Activated CD4-positive, alpha-beta T cell treated with anti-CD3 and anti-CD28 coated beads for 48 hours (primary cell): ENCODE measurements around the gene FABP7.

ENCODE experiments used
- DNase-seq: peaks from one replicate; pipeline ENCODE4 v3.0.0-alpha.2; 2020

Gene FABP7

GRCh38 chr6:122799140-122799745, 19.7 kb downstream of the FABP7 start:
- no peak for DNase-seq

GRCh38 chr6:122799916-122800686, 20.6 kb downstream of the FABP7 start:
- no peak for DNase-seq

- DNase-seq: no peak
Measured at GRCh38 chr6:122800906-122801305, 21.4 kb downstream of the FABP7 start.

GRCh38 chr6:122801397-122801796, 21.9 kb downstream of the FABP7 start:
- DNase-seq: no peak

- no peak for DNase-seq
Measured at GRCh38 chr6:122803171-122803661, 23.7 kb downstream of the FABP7 start.

- no peak for DNase-seq
Measured at GRCh38 chr6:122804962-122805485, 25.5 kb downstream of the FABP7 start.

- no peak for DNase-seq
Measured at GRCh38 chr6:122806291-122806690, 26.8 kb downstream of the FABP7 start.

GRCh38 chr6:122808121-122808885, 28.8 kb downstream of the FABP7 start:
- no peak for DNase-seq

GRCh38 chr6:122809001-122809400, 29.5 kb downstream of the FABP7 start:
- no peak for DNase-seq

- DNase-seq: no peak
Measured at GRCh38 chr6:122809691-122810090, 30.2 kb downstream of the FABP7 start.

GRCh38 chr6:122810189-122810588, 30.7 kb downstream of the FABP7 start:
- no peak for DNase-seq

GRCh38 chr6:122817358-122817757, 37.8 kb downstream of the FABP7 start:
- no peak for DNase-seq

- no peak for DNase-seq
Measured at GRCh38 chr6:122817766-122818165, 38.2 kb downstream of the FABP7 start.

- DNase-seq: no peak
Measured at GRCh38 chr6:122818866-122819265, 39.4 kb downstream of the FABP7 start.

GRCh38 chr6:122821095-122821494, 41.6 kb downstream of the FABP7 start:
- no peak for DNase-seq

GRCh38 chr6:122825163-122825562, 45.6 kb downstream of the FABP7 start:
- no peak for DNase-seq

- no peak for DNase-seq
Measured at GRCh38 chr6:122829456-122829855, 49.9 kb downstream of the FABP7 start.

- DNase-seq: no peak
Measured at GRCh38 chr6:122831511-122831910, 52.0 kb downstream of the FABP7 start.

GRCh38 chr6:122832459-122832858, 52.9 kb downstream of the FABP7 start:
- no peak for DNase-seq

GRCh38 chr6:122833021-122833491, 53.5 kb downstream of the FABP7 start:
- no peak for DNase-seq
